ENCODE results near the gene ZNF576. TPM values are rescaled to one million over a fixed set of nuclear protein-coding genes. Genes with fewer than 3 reads are reported as not detected.
A peak's percentile ranks its signal among the peaks of the same experiment; 100 is the strongest.

The ZNF576 gene
- total RNA-seq, 1 donor from 2014 or later, result 13.8 TPM

GRCh38 chr19:43560687-43561086, 35.7 kb upstream of the ZNF576 start:
- no peak for DNase-seq (ENCODE audit: low read depth)
- Histone ChIP-seq H3K27ac (ENCODE audit: low read depth, low read length) (no peak overlapping the region), H3K9ac (ENCODE audit: low read length) (peak overlapping the region; percentile 2), H3K4me2 (ENCODE audit: low read length) (no peak overlapping the region), H2AFZ (ENCODE audit: low read depth, low read length) (no peak overlapping the region), H3K4me1 (ENCODE audit: insufficient read depth, low read length) (peaks cover 11% of the 10 kb centered on the region), H3K27me3 (ENCODE audit: insufficient read depth, low read length) (no peaks in the 10 kb centered on the region), H3K36me3 (ENCODE audit: insufficient read depth, low read length) (peaks cover 4% of the 10 kb centered on the region), H4K20me1 (ENCODE audit: insufficient read depth, low read length) (no peaks in the 10 kb centered on the region), H3K4me3 (ENCODE audit: insufficient read depth, low read depth, low read length) (no peak overlapping the region), H3K9me3 (ENCODE audit: insufficient read depth, low read depth, low read length) (no peaks in the 10 kb centered on the region), H3K79me2 (ENCODE audit: insufficient read depth, low read length) (peaks cover 6% of the 10 kb centered on the region)
- TF ChIP-seq CTCF (IDR thresholded peaks at IDR 0.05; ENCODE audit: insufficient read depth, low read depth, low read length), result peak; percentile 13
- no peak for TF ChIP-seq EZH2 (IDR thresholded peaks at IDR 0.05; ENCODE audit: insufficient read depth, low read length)
- H3K27me3 Mint-ChIP-seq (ENCODE audit: low read depth, unreplicated experiment), result no peaks in the 10 kb centered on the region
- H3K36me3 Mint-ChIP-seq (ENCODE audit: low read depth, unreplicated experiment), result peaks cover 15% of the 10 kb centered on the region
- H3K27ac Mint-ChIP-seq (ENCODE audit: unreplicated experiment), result no peak overlapping the region
- H3K9me3 Mint-ChIP-seq (ENCODE audit: unreplicated experiment), result peaks cover 2% of the 10 kb centered on the region
- no peak overlapping the region for H3K4me3 Mint-ChIP-seq (ENCODE audit: unreplicated experiment)
- FAIRE-seq, result no peak
- peaks cover 7% of the 10 kb centered on the region for H3K4me1 Mint-ChIP-seq (ENCODE audit: low read depth, unreplicated experiment)

DNA sequence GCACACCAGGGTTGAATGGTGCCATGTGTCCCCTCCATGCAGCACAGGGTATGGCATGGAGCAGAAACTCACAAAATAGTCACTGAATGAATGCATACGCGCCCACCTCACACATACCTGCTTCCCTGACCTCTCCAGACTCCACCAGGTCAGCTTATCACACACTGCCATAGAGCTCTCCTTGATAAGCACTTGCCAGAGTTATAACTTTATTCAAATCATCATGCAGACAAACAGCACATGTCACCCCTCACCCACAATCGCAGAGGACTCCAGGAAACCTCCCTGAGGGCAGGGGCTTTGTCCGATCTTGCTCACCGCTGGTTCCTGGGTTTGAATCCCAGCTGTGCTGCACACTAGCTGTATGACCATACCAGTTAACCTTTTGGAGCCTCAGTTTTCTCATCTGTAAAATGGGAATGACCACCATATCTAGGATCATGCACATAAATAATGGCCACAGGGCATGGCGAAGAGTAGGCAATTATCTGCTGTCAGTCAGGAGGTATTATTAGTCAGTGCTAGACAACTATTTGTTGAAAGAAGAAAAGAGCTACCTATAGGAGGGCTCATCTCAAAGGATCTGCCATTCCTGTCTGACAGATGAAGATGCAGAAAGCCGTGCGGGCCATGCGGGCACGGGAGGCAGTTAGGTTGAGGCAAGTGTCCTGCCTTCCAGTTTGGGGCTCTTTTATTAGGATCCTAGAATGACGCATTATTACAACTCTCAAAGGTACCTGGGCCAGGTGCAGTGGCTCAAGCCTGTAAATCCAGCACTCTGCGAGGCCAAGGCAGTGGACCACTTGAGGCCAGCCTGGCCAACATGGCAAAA, 35.0 kb upstream of the ZNF576 start:
- Histone ChIP-seq H3K4me3 (ENCODE audit: insufficient read depth, low read depth, low read length) (no peak overlapping the region), H3K36me3 (ENCODE audit: insufficient read depth, low read length) (peaks cover 4% of the 10 kb centered on the region), H3K4me2 (ENCODE audit: low read length) (no peak overlapping the region), H3K79me2 (ENCODE audit: insufficient read depth, low read length) (peaks cover 7% of the 10 kb centered on the region), H2AFZ (ENCODE audit: low read depth, low read length) (no peak overlapping the region), H4K20me1 (ENCODE audit: insufficient read depth, low read length) (no peaks in the 10 kb centered on the region), H3K27me3 (ENCODE audit: insufficient read depth, low read length) (no peaks in the 10 kb centered on the region), H3K27ac (ENCODE audit: low read depth, low read length) (no peak overlapping the region), H3K4me1 (ENCODE audit: insufficient read depth, low read length) (peaks cover 11% of the 10 kb centered on the region), H3K9me3 (ENCODE audit: insufficient read depth, low read depth, low read length) (no peaks in the 10 kb centered on the region), H3K9ac (ENCODE audit: low read length) (peak overlapping the region; percentile 2)
- DNase-seq (ENCODE audit: low read depth) (no peak), FAIRE-seq (no peak)
- Mint-ChIP-seq H3K27ac (ENCODE audit: unreplicated experiment) (no peak overlapping the region), H3K27me3 (ENCODE audit: low read depth, unreplicated experiment) (no peaks in the 10 kb centered on the region), H3K36me3 (ENCODE audit: low read depth, unreplicated experiment) (peaks cover 15% of the 10 kb centered on the region), H3K9me3 (ENCODE audit: unreplicated experiment) (peaks cover 2% of the 10 kb centered on the region), H3K4me1 (ENCODE audit: low read depth, unreplicated experiment) (peaks cover 7% of the 10 kb centered on the region), H3K4me3 (ENCODE audit: unreplicated experiment) (peak overlapping the region; percentile 14)
- TF ChIP-seq CTCF (IDR thresholded peaks at IDR 0.05; ENCODE audit: insufficient read depth, low read depth, low read length) (no peak), EZH2 (IDR thresholded peaks at IDR 0.05; ENCODE audit: insufficient read depth, low read length) (no peak)

DNA sequence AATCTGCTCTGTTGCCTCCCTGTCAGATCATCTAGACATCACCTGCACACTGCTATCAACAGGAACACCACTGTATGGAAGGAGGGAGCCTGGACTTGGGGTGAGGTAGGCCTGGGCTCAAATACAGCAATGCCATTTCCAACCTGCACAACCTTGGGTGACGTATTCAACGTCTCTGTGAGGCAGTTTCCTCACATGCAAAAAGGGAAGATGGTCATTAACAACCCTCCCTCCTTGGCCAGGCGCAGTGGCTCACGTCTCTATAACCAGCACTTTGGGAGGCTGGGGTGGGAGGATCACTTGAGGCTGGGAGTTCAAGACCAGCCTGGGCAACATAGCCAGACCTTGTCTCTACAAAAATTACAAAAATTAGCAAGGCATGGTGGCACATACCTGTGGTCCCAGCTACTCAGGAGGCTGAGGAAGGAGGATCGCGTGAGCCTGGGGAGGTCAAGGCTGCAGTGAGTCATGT, 34.1 kb upstream of the ZNF576 start:
- H3K36me3 Mint-ChIP-seq (ENCODE audit: low read depth, unreplicated experiment), result peaks cover 15% of the 10 kb centered on the region
- DNase-seq (ENCODE audit: low read depth) (no peak), FAIRE-seq (no peak)
- no peak overlapping the region for H3K9ac ChIP-seq (ENCODE audit: low read length)
- peaks cover 7% of the 10 kb centered on the region for H3K79me2 ChIP-seq (ENCODE audit: insufficient read depth, low read length)
- no peaks in the 10 kb centered on the region for H3K27me3 ChIP-seq (ENCODE audit: insufficient read depth, low read length)
- peaks cover 4% of the 10 kb centered on the region for H3K36me3 ChIP-seq (ENCODE audit: insufficient read depth, low read length)
- H3K4me3 ChIP-seq (ENCODE audit: insufficient read depth, low read depth, low read length), result no peak overlapping the region
- peak overlapping the region; percentile 49 for H3K27ac ChIP-seq (ENCODE audit: low read depth, low read length)
- TF ChIP-seq EZH2 (IDR thresholded peaks at IDR 0.05; ENCODE audit: insufficient read depth, low read length), result no peak
- no peaks in the 10 kb centered on the region for H4K20me1 ChIP-seq (ENCODE audit: insufficient read depth, low read length)
- H3K4me1 ChIP-seq (ENCODE audit: insufficient read depth, low read length), result peaks cover 11% of the 10 kb centered on the region
- H3K4me3 Mint-ChIP-seq (ENCODE audit: unreplicated experiment), result no peak overlapping the region
- H3K9me3 ChIP-seq (ENCODE audit: insufficient read depth, low read depth, low read length), result no peaks in the 10 kb centered on the region
- no peaks in the 10 kb centered on the region for H3K27me3 Mint-ChIP-seq (ENCODE audit: low read depth, unreplicated experiment)
- no peak overlapping the region for H2AFZ ChIP-seq (ENCODE audit: low read depth, low read length)
- peaks cover 7% of the 10 kb centered on the region for H3K4me1 Mint-ChIP-seq (ENCODE audit: low read depth, unreplicated experiment)
- peaks cover 2% of the 10 kb centered on the region for H3K9me3 Mint-ChIP-seq (ENCODE audit: unreplicated experiment)
- H3K27ac Mint-ChIP-seq (ENCODE audit: unreplicated experiment), result no peak overlapping the region
- H3K4me2 ChIP-seq (ENCODE audit: low read length), result no peak overlapping the region
